ENCODE measurements around the gene NOL9.

GRCh38 chr1:6592865-6593593 is 38.7 kb upstream of the NOL9 start:
- TF ChIP-seq, protein P1, sequence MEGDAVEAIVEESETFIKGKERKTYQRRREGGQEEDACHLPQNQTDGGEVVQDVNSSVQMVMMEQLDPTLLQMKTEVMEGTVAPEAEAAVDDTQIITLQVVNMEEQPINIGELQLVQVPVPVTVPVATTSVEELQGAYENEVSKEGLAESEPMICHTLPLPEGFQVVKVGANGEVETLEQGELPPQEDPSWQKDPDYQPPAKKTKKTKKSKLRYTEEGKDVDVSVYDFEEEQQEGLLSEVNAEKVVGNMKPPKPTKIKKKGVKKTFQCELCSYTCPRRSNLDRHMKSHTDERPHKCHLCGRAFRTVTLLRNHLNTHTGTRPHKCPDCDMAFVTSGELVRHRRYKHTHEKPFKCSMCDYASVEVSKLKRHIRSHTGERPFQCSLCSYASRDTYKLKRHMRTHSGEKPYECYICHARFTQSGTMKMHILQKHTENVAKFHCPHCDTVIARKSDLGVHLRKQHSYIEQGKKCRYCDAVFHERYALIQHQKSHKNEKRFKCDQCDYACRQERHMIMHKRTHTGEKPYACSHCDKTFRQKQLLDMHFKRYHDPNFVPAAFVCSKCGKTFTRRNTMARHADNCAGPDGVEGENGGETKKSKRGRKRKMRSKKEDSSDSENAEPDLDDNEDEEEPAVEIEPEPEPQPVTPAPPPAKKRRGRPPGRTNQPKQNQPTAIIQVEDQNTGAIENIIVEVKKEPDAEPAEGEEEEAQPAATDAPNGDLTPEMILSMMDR (IDR thresholded peaks at IDR 0.05), result no peak
- TF ChIP-seq POLR2A (IDR thresholded peaks at IDR 0.05), result no peak

All from upper lobe of left lung (tissue), 4 donors.